ENCODE measurements around the gene PCK2.

Gene PCK2

GRCh38 chr14:24062216-24062980 is 31.7 kb upstream of the PCK2 start:
- FAIRE-seq = no peak

- no peak for FAIRE-seq
Measured at GRCh38 chr14:24063263-24063836, 30.8 kb upstream of the PCK2 start.

- no peak for FAIRE-seq
Measured at GRCh38 chr14:24064091-24064795, 29.9 kb upstream of the PCK2 start.

- no peak for FAIRE-seq
Measured at GRCh38 chr14:24064856-24065255, 29.3 kb upstream of the PCK2 start.

GRCh38 chr14:24065408-24065807 is 28.7 kb upstream of the PCK2 start:
- no peak for FAIRE-seq

GRCh38 chr14:24066496-24067132 is 27.5 kb upstream of the PCK2 start:
- no peak for FAIRE-seq

GRCh38 chr14:24067133-24068082 is 26.7 kb upstream of the PCK2 start:
- FAIRE-seq = no peak

GRCh38 chr14:24068711-24069410 is 25.2 kb upstream of the PCK2 start:
- no peak for FAIRE-seq

GRCh38 chr14:24069411-24069735 is 24.7 kb upstream of the PCK2 start:
- FAIRE-seq = no peak

- no peak for FAIRE-seq
Measured at GRCh38 chr14:24070285-24071143, 23.6 kb upstream of the PCK2 start.

GRCh38 chr14:24071144-24071697 is 22.9 kb upstream of the PCK2 start, which contains the start of gene CPNE6:
CPNE6 (plus strand) TSS chr14:24071562; CDS start chr14:24072937, 1,375 bp downstream.
- FAIRE-seq = no peak

- FAIRE-seq = no peak
Measured at GRCh38 chr14:24071836-24072430, 22.2 kb upstream of the PCK2 start.

GRCh38 chr14:24072436-24072835 is 21.7 kb upstream of the PCK2 start:
- FAIRE-seq = no peak

- no peak for FAIRE-seq
Measured at GRCh38 chr14:24072881-24073877, 20.9 kb upstream of the PCK2 start.

GRCh38 chr14:24074625-24075484 is 19.3 kb upstream of the PCK2 start:
- no peak for FAIRE-seq

- FAIRE-seq = no peak
Measured at GRCh38 chr14:24075485-24076301, 18.4 kb upstream of the PCK2 start.

GRCh38 chr14:24076302-24076601 is 17.9 kb upstream of the PCK2 start:
- no peak for FAIRE-seq

All from islet of Langerhans (tissue), 1 donor.